OCI-LY1 (cell line): Measurements from ENCODE around the gene DHRS1.
"Not testable (repeated sequence)": the region's sequence is repeated elsewhere in the genome, so short reads cannot be mapped to it uniquely, and the experiment has no call there.

Source experiments
- H2AFZ ChIP-seq: fragments of 200-600 bp; sonication (generic), shearing (Covaris generic); 2 replicates; pipeline ENCODE4 v1.6.0; 2014; ENCODE audit warnings: antibody characterized with exemption, mild to moderate bottlenecking, low read length
- H3F3A ChIP-seq: fragments of 200-600 bp; sonication (generic), shearing (Covaris generic); 2 replicates; pipeline ENCODE4 v1.6.0; 2014; ENCODE audit warnings: mild to moderate bottlenecking, antibody characterized with exemption, low read length, moderate library complexity; ENCODE audit not compliant: insufficient read depth
- H3K27ac ChIP-seq: fragments of 200-600 bp; sonication (generic); 2 replicates; pipeline ENCODE4 v1.5.1; 2014; ENCODE audit warnings: low read length, mixed run types, mild to moderate bottlenecking, low read depth; ENCODE audit not compliant: poor library complexity, severe bottlenecking
- H3K27me3 ChIP-seq: fragments of 200-600 bp; sonication (generic); 2 replicates; pipeline ENCODE4 v1.6.0; 2014; ENCODE audit warnings: antibody characterized with exemption, mild to moderate bottlenecking, low read length, moderate library complexity; ENCODE audit not compliant: insufficient read depth
- H3K36me3 ChIP-seq: fragments of 200-600 bp; sonication (generic); 2 replicates; pipeline ENCODE4 v1.6.1; 2014; ENCODE audit warnings: mild to moderate bottlenecking, antibody characterized with exemption, low read length, moderate library complexity, mixed read lengths; ENCODE audit not compliant: insufficient read depth
- H3K4me1 ChIP-seq: fragments of 200-600 bp; sonication (generic); 2 replicates; pipeline ENCODE4 v1.5.1; 2014; ENCODE audit warnings: mild to moderate bottlenecking, low read length, moderate library complexity; ENCODE audit not compliant: insufficient read depth, severe bottlenecking
- H3K4me2 ChIP-seq: fragments of 200-600 bp; sonication (generic), shearing (Covaris generic); 2 replicates; pipeline ENCODE4 v1.6.1; 2014; ENCODE audit warnings: low read length
- H3K4me3 ChIP-seq: fragments of 200-600 bp; sonication (generic); 2 replicates; pipeline ENCODE4 v1.5.1; 2014; ENCODE audit warnings: low read length, low read depth, mild to moderate bottlenecking, mixed read lengths; ENCODE audit not compliant: poor library complexity, severe bottlenecking
- H3K79me2 ChIP-seq: fragments of 200-600 bp; shearing (Covaris generic); 2 replicates; pipeline ENCODE4 v1.6.1; 2016; ENCODE audit warnings: mixed run types, low read length, mixed read lengths; ENCODE audit not compliant: insufficient read depth
- H3K9ac ChIP-seq: fragments of 200-600 bp; sonication (generic), shearing (Covaris generic); 2 replicates; pipeline ENCODE4 v1.6.1; 2014; ENCODE audit warnings: mild to moderate bottlenecking, low read length, mixed read lengths
- H3K9me2 ChIP-seq: fragments of 200-600 bp; sonication (generic), shearing (Covaris generic); 2 replicates; pipeline ENCODE4 v1.6.1; 2014; ENCODE audit warnings: low read depth, mild to moderate bottlenecking, low read length, mixed read lengths
- H3K9me3 ChIP-seq: fragments of 200-600 bp; shearing (Covaris generic); 2 replicates; pipeline ENCODE4 v1.6.1; 2014; ENCODE audit warnings: low read length, mixed read lengths
- H4K20me1 ChIP-seq: fragments of 200-600 bp; sonication (generic), shearing (Covaris generic); 2 replicates; pipeline ENCODE4 v1.6.0; 2016; ENCODE audit warnings: mild to moderate bottlenecking, low read length; ENCODE audit not compliant: insufficient read depth
- CTCF ChIP-seq: fragments of 200-600 bp; sonication (generic), shearing (Covaris generic); IDR thresholded peaks from 2 replicates; pipeline ENCODE4 v1.5.1; 2017; ENCODE audit warnings: mild to moderate bottlenecking, antibody characterized with exemption, low read length, moderate library complexity, mixed read lengths
- EZH2 ChIP-seq: fragments of 200-600 bp; sonication (generic), shearing (Covaris generic); IDR thresholded peaks from 2 replicates; pipeline ENCODE4 v1.8.0; 2017; ENCODE audit warnings: borderline replicate concordance, mixed run types, mild to moderate bottlenecking, antibody characterized with exemption, low read length, moderate library complexity, mixed read lengths

DHRS1 gene

GRCh38 chr14:24329736-24330135 lies 30.2 kb upstream of the DHRS1 start:
- no peak overlapping the region for H3K9ac ChIP-seq
- no peaks in the 10 kb centered on the region for H3K9me2 ChIP-seq
- 0 out of 2 replicates have a peak, but pooled peaks cover 5% of the 10 kb centered on the region for H3K27me3 ChIP-seq
- H3K36me3 ChIP-seq, result no peaks in the 10 kb centered on the region
- no peak overlapping the region for H3K4me3 ChIP-seq
- H3F3A ChIP-seq, result no peaks in the 10 kb centered on the region
- H3K4me2 ChIP-seq, result no peak overlapping the region
- TF ChIP-seq CTCF, result no peak
- TF ChIP-seq EZH2, result no peak
- H2AFZ ChIP-seq, result no peak overlapping the region
- H3K79me2 ChIP-seq, result no peaks in the 10 kb centered on the region
- H4K20me1 ChIP-seq, result no peaks in the 10 kb centered on the region
- H3K27ac ChIP-seq, result no peak overlapping the region
- H3K9me3 ChIP-seq, result no peaks in the 10 kb centered on the region
- peaks cover 26% of the 10 kb centered on the region for H3K4me1 ChIP-seq

- Histone ChIP-seq H3K9me2 (no peaks in the 10 kb centered on the region), H3F3A (no peaks in the 10 kb centered on the region), H2AFZ (no peak overlapping the region), H4K20me1 (no peaks in the 10 kb centered on the region), H3K79me2 (no peaks in the 10 kb centered on the region), H3K4me1 (peaks cover 23% of the 10 kb centered on the region), H3K4me3 (no peak overlapping the region), H3K36me3 (no peaks in the 10 kb centered on the region), H3K27ac (no peak overlapping the region), H3K9me3 (no peaks in the 10 kb centered on the region), H3K4me2 (no peak overlapping the region), H3K9ac (no peak overlapping the region), H3K27me3 (0 out of 2 replicates have a peak, but pooled peaks cover 5% of the 10 kb centered on the region)
- TF ChIP-seq EZH2 (no peak), CTCF (no peak)
These were observed 29.6 kb upstream of the DHRS1 start for GRCh38 chr14:24329073-24329663.

GRCh38 chr14:24327914-24328313 lies 28.3 kb upstream of the DHRS1 start:
- not testable (repeated sequence) for H3K4me2 ChIP-seq, H3K9me2 ChIP-seq, H3K9ac ChIP-seq, H3K36me3 ChIP-seq, H2AFZ ChIP-seq, H3K79me2 ChIP-seq, H3K27ac ChIP-seq, H3K9me3 ChIP-seq, H3F3A ChIP-seq, H3K4me3 ChIP-seq, H4K20me1 ChIP-seq
- TF ChIP-seq CTCF, result peak; percentile 31
- H3K4me1 ChIP-seq, result peaks cover 13% of the 10 kb centered on the region
- H3K27me3 ChIP-seq, result peaks cover 10% of the 10 kb centered on the region; the same call in 1 of the 2 replicates
